Stomach smooth muscle (tissue), 2 donors: ENCODE data around the gene NCKIPSD.
"Not testable (repeated sequence)": the region's sequence is repeated elsewhere in the genome, so short reads cannot be mapped to it uniquely, and the experiment has no call there.

Experiments used
- H3K27ac ChIP-seq: one replicate; pipeline ENCODE4 v1.7.0; 2013; ENCODE audit warnings: mild to moderate bottlenecking, low read length, inconsistent platforms
- H3K27me3 ChIP-seq, 2 donors: one replicate each; pipeline ENCODE4 v1.7.0; 2013; ENCODE audit warnings: low read length in 2 of 2; ENCODE audit not compliant: insufficient read depth in 2 of 2, control insufficient read depth in 1 of 2
- H3K36me3 ChIP-seq, 2 donors: one replicate each; pipeline ENCODE4 v1.7.0; 2013; ENCODE audit warnings: low read length in 2 of 2; ENCODE audit not compliant: control insufficient read depth in 2 of 2, insufficient read depth in 2 of 2
- H3K4me1 ChIP-seq: one replicate; pipeline ENCODE4 v1.7.0; 2013; ENCODE audit warnings: low read length; ENCODE audit not compliant: control insufficient read depth, insufficient read depth
- H3K4me3 ChIP-seq, 2 donors: one replicate each; pipeline ENCODE4 v1.7.0; 2013; ENCODE audit warnings: low read length in 2 of 2
- H3K9ac ChIP-seq, 2 donors: one replicate each; pipeline ENCODE4 v1.7.0; 2013; ENCODE audit warnings: low read length in 2 of 2, mild to moderate bottlenecking in 1 of 2
- H3K9me3 ChIP-seq, 2 donors: one replicate each; pipeline ENCODE4 v1.7.0; 2013; ENCODE audit warnings: low read length in 2 of 2; ENCODE audit not compliant: control insufficient read depth in 2 of 2
- donor health status: healthy.
- donor health status: Pancreatic carcinoma.

The NCKIPSD gene

DNA sequence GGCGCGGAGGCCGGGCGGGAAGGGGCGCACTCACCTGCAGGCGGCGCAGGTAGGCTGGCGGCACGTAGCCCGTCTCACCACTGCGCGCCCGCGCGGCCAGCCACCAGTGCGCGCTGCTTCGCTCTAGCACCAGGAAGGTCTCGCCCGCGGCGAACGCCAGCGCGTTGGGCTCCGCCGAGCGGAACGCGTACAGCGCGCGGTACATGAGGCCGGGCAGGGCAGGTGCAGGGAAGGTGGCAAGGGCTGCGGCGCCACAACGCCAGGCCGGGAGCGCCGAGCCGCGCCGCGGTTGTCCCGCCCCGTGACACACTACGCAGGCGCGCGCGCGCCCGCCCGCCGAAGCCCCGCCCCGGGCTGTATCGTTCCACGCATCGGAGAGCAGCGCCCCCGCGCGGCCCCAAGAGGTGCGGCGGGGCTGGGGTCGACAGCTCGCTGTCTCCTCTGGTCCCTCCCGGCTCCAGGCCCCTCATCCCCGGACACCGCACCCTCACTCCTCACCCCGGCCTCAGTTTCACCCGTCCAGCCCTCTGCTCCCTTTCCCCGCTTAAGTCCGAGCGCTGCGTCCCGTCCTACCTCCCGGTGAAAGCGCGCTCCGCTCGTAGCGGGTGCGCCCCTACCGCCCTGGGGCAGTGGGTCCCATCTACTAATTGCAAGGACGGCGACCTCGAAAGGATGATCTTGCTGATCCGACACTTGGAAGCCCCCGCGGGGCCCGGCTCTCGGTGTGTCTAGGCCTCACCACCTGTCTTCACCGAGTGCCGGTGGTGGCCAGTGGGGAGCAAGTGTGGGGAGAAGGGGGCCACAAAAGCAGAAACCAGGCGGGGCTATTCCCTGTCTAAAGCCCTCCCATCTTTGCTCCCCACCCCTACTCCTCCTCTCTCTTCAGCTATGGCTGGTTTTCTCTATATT, at the start of gene NCKIPSD:
Gene NCKIPSD (minus strand): TSS at position 313 of the 909 bp plus-strand sequence. CDS start 108 bp downstream, at position 205.
- H3K36me3 ChIP-seq: peaks cover 38 to 42% of the 10 kb centered on the region in 2 donors
- no peaks in the 10 kb centered on the region for H3K9me3 ChIP-seq
- H3K27ac ChIP-seq: peak within 1 kb of the TSS; percentile 46
- no peaks in the 10 kb centered on the region for H3K27me3 ChIP-seq
- peak within 1 kb of the TSS; percentile 93 to 95 for H3K4me3 ChIP-seq
- peak within 1 kb of the TSS; percentile 90 to 94 for H3K9ac ChIP-seq
- peaks cover 46% of the 10 kb centered on the region for H3K4me1 ChIP-seq

DNA sequence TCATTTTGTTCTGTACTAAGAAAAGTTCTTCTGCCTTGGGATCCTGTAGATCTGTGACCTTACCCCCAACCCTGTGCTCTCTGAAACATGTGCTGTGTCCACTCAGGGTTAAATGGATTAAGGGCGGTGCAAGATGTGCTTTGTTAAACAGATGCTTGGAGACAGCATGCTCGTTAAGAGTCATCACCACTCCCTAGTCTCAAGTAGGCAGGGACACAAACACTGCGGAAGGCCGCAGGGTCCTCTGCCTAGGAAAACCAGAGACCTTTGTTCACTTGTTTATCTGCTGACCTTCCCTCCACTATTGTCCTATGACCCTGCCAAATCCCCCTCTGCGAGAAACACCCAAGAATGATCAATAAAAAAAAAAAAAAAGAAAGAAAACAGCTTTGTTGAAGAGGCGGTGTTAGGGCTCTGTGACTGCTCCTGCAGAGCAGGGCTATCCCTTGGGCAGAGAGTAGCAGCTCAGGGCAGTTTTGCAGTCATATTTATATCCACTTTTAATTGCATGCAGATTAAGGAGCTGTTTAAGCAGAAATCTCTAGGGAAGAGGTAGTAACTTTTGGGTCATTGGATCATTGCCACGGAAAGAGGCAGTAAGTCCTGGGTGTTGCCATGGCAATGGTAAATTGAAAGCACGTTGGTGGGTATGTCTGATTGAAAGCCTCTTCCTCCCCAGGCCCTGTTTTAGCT, 49.5 kb upstream of the NCKIPSD start:
- H3K36me3 ChIP-seq, H3K9me3 ChIP-seq, H3K27me3 ChIP-seq, H3K4me3 ChIP-seq, H3K27ac ChIP-seq, H3K9ac ChIP-seq: not testable (repeated sequence)
- H3K4me1 ChIP-seq: peaks cover 17% of the 10 kb centered on the region

DNA sequence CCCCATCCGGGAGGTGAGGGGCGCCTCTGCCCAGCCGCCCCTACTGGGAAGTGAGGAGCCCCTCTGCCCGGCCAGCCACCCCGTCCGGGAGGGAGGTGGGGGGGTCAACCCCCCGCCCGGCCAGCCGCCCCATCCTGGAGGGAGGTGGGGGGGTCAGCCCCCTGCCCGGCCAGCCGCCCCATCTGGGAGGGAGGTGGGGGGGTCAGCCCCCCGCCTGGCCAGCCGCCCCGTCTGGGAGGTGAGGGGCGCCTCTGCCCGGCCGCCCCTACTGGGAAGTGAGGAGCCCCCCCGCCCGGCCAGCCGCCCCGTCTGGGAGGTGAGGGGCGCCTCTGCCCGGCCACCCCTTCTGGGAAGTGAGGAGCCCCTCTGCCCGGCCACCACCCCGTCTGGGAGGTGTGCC, 48.8 kb upstream of the NCKIPSD start:
- not testable (repeated sequence) for H3K27me3 ChIP-seq, H3K4me1 ChIP-seq, H3K9me3 ChIP-seq, H3K4me3 ChIP-seq, H3K36me3 ChIP-seq, H3K27ac ChIP-seq, H3K9ac ChIP-seq

DNA sequence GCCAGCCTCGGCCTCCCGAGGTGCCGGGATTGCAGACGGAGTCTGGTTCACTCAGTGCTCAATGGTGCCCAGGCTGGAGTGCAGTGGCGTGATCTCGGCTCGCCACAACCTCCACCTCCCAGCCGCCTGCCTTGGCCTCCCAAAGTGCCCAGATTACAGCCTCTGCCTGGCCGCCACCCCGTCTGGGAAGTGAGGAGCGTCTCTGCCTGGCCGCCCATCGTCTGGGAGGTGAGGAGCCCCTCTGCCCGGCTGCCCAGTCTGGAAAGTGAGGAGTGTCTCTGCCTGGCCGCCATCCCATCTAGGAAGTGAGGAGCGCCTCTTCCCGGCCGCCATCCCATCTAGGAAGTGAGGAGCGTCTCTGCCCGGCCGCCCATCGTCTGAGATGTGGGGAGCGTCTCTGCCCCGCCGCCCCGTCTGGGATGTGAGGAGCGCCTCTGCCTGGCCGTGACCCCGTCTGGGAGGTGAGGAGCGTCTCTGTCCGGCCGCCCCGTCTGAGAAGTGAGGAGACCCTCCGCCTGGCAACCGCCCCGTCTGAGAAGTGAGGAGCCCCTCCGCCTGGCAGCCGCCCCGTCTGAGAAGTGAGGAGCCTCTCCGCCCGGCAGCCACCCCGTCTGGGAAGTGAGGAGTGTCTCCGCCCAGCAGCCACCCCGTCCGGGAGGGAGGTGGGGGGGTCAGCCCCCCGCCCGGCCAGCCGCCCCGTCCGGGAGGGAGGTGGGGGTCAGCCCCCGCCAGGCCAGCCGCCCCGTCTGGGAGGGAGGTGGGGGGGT, 48.2 kb upstream of the NCKIPSD start:
- H3K4me3 ChIP-seq, H3K4me1 ChIP-seq, H3K27me3 ChIP-seq, H3K9ac ChIP-seq, H3K36me3 ChIP-seq, H3K9me3 ChIP-seq, H3K27ac ChIP-seq: not testable (repeated sequence)

GRCh38 chr3:48727511-48727910, 41.8 kb upstream of the NCKIPSD start:
- Histone ChIP-seq H3K27ac (no peak overlapping the region), H3K27me3 (no peaks in the 10 kb centered on the region), H3K36me3 (no peaks in the 10 kb centered on the region), H3K4me1 (no peaks in the 10 kb centered on the region), H3K4me3 (no peak overlapping the region), H3K9ac (no peak overlapping the region), H3K9me3 (no peaks in the 10 kb centered on the region)

GRCh38 chr3:48725185-48725855, 39.6 kb upstream of the NCKIPSD start:
- not testable (repeated sequence) for H3K9ac ChIP-seq, H3K27ac ChIP-seq, H3K9me3 ChIP-seq, H3K4me1 ChIP-seq, H3K4me3 ChIP-seq, H3K36me3 ChIP-seq, H3K27me3 ChIP-seq

DNA sequence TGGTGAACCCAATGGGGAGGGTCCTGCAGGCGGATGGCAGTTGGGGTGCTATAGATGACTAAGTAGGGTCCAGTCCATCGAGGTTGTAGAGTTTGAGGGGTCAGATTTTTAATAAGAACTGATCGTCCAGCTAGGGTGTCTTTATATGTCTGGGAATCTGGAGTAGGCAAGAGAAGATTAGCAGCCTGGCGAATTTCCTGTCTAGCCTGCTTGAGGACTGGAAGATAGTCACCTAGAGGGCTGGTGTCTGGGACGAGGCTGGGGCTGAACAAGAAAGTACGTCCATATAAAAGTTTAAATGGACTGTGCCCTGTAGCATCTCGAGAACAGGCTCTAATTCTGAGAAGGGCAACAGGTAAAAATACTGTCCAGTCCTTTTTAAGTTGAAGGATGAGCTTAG, 38.0 kb upstream of the NCKIPSD start:
- Histone ChIP-seq H3K27me3 (no peaks in the 10 kb centered on the region), H3K9ac (no peak overlapping the region), H3K27ac (no peak overlapping the region), H3K4me3 (no peak overlapping the region), H3K4me1 (no peaks in the 10 kb centered on the region), H3K36me3 (no peaks in the 10 kb centered on the region), H3K9me3 (no peaks in the 10 kb centered on the region)

GRCh38 chr3:48723293-48723692, 37.6 kb upstream of the NCKIPSD start:
- H3K9ac ChIP-seq, H3K4me3 ChIP-seq, H3K9me3 ChIP-seq, H3K27ac ChIP-seq, H3K36me3 ChIP-seq, H3K4me1 ChIP-seq, H3K27me3 ChIP-seq: not testable (repeated sequence)

GRCh38 chr3:48716982-48717746, 31.4 kb upstream of the NCKIPSD start, which contains the start of gene IP6K2:
TSS of gene IP6K2 (minus strand) at chr3:48717221. CDS start at chr3:48695291, 21,930 bp downstream.
- peaks cover 11% of the 10 kb centered on the region for H3K4me1 ChIP-seq
- peak within 1 kb of the TSS; percentile 96 to 98 for H3K4me3 ChIP-seq

More at GRCh38 chr3:48716982-48717746, 31.4 kb upstream of the NCKIPSD start, which contains the start of gene IP6K2:
- H3K27ac ChIP-seq: peak within 1 kb of the TSS; percentile 66
- H3K27me3 ChIP-seq: no peaks in the 10 kb centered on the region
- H3K36me3 ChIP-seq: peaks cover 2 to 3% of the 10 kb centered on the region in 2 donors
- H3K9me3 ChIP-seq: no peaks in the 10 kb centered on the region
- peak within 1 kb of the TSS; percentile 96 to 97 for H3K9ac ChIP-seq
